ENCODE measurements around the gene PLEKHN1.
A peak's percentile ranks its signal among the peaks of the same experiment; 100 is the strongest.

PLEKHN1 gene

GRCh38 chr1:1023700-1024099, 57.4 kb downstream of the PLEKHN1 start:
- Histone ChIP-seq H3K9ac (ENCODE audit: low read depth, low read length) (no peak overlapping the region), H3K9me3 (ENCODE audit: insufficient read depth, low read depth, low read length) (no peaks in the 10 kb centered on the region), H3K4me3 (ENCODE audit: low read length) (no peak overlapping the region), H3K27ac (ENCODE audit: low read depth, low read length) (peak overlapping the region; percentile 58; the same call in 1 of the 2 replicates), H3K27me3 (ENCODE audit: insufficient read depth, low read length) (no peaks in the 10 kb centered on the region; the same call in 1 of the 2 replicates), H3K36me3 (ENCODE audit: insufficient read depth, low read length) (peaks cover 16% of the 10 kb centered on the region), H3K4me1 (ENCODE audit: insufficient read depth, low read length) (peaks cover 35% of the 10 kb centered on the region)
- 86% methylated on average over 13 of the region's 13 CpGs for WGBS

- no peaks in the 10 kb centered on the region; the same call in 1 of the 2 replicates for H3K27me3 ChIP-seq (ENCODE audit: insufficient read depth, low read length)
- peaks cover 35% of the 10 kb centered on the region for H3K4me1 ChIP-seq (ENCODE audit: insufficient read depth, low read length)
- H3K9me3 ChIP-seq (ENCODE audit: insufficient read depth, low read depth, low read length): no peaks in the 10 kb centered on the region
- H3K4me3 ChIP-seq (ENCODE audit: low read length): no peak overlapping the region
- peak overlapping the region; percentile 58 for H3K27ac ChIP-seq (ENCODE audit: low read depth, low read length)
- 75% methylated on average over 9 of the region's 9 CpGs for WGBS
- peaks cover 16% of the 10 kb centered on the region for H3K36me3 ChIP-seq (ENCODE audit: insufficient read depth, low read length)
- H3K9ac ChIP-seq (ENCODE audit: low read depth, low read length): no peak overlapping the region; the same call in 1 of the 2 replicates
Observed at GRCh38 chr1:1024149-1024770, 58.0 kb downstream of the PLEKHN1 start.

- Histone ChIP-seq H3K9me3 (ENCODE audit: insufficient read depth, low read depth, low read length) (no peaks in the 10 kb centered on the region), H3K9ac (ENCODE audit: low read depth, low read length) (peak overlapping the region; percentile 31), H3K4me1 (ENCODE audit: insufficient read depth, low read length) (peaks cover 35% of the 10 kb centered on the region), H3K27ac (ENCODE audit: low read depth, low read length) (peak overlapping the region; percentile 63), H3K4me3 (ENCODE audit: low read length) (no peak overlapping the region), H3K27me3 (ENCODE audit: insufficient read depth, low read length) (no peaks in the 10 kb centered on the region; the same call in 1 of the 2 replicates), H3K36me3 (ENCODE audit: insufficient read depth, low read length) (peaks cover 16% of the 10 kb centered on the region)
- WGBS: 49% methylated on average over 31 of the region's 31 CpGs
Observed at GRCh38 chr1:1024771-1025699, 58.8 kb downstream of the PLEKHN1 start.

Data from HUES64 (cell line).